ENCODE measurements around the gene DNAJB1.
"Not testable (repeated sequence)": the region's sequence is repeated elsewhere in the genome, so short reads cannot be mapped to it uniquely, and the experiment has no call there.

Gene DNAJB1

GRCh38 chr19:14553042-14553938 is 35.1 kb upstream of the DNAJB1 start:
- no peak for TF ChIP-seq CTCF (IDR thresholded peaks at IDR 0.05; ENCODE audit: extremely low read depth, insufficient read depth, missing control alignments)
- in situ Hi-C loops (cut with MboI; ENCODE audit: low pct_unique_long_range_greater_than_20kb, low sequenced_read_pairs, unreplicated experiment): no loop called here
- DNase-seq (ENCODE audit: low spot score): no peak

GRCh38 chr19:14552006-14552360 is 33.8 kb upstream of the DNAJB1 start:
- DNase-seq (ENCODE audit: low spot score); in situ Hi-C loops (cut with MboI; ENCODE audit: low pct_unique_long_range_greater_than_20kb, low sequenced_read_pairs, unreplicated experiment): not testable (repeated sequence)

GRCh38 chr19:14551134-14552005 is 33.2 kb upstream of the DNAJB1 start:
- TF ChIP-seq CTCF (IDR thresholded peaks at IDR 0.05; ENCODE audit: extremely low read depth, insufficient read depth, missing control alignments): peak; percentile 38
- in situ Hi-C loops (cut with MboI; ENCODE audit: low pct_unique_long_range_greater_than_20kb, low sequenced_read_pairs, unreplicated experiment): not testable (repeated sequence)
- DNase-seq (ENCODE audit: low spot score): peak; percentile 75

- TF ChIP-seq CTCF (IDR thresholded peaks at IDR 0.05; ENCODE audit: extremely low read depth, insufficient read depth, missing control alignments): no peak
- in situ Hi-C loops (cut with MboI; ENCODE audit: low pct_unique_long_range_greater_than_20kb, low sequenced_read_pairs, unreplicated experiment): no loop called here
- DNase-seq (ENCODE audit: low spot score): no peak
Measured at GRCh38 chr19:14550201-14550754, 32.1 kb upstream of the DNAJB1 start.

- in situ Hi-C loops (cut with MboI; ENCODE audit: low pct_unique_long_range_greater_than_20kb, low sequenced_read_pairs, unreplicated experiment): no loop called here
- TF ChIP-seq CTCF (IDR thresholded peaks at IDR 0.05; ENCODE audit: extremely low read depth, insufficient read depth, missing control alignments): no peak
- DNase-seq (ENCODE audit: low spot score): no peak
Measured at GRCh38 chr19:14545716-14546082, 27.5 kb upstream of the DNAJB1 start.

GRCh38 chr19:14544977-14545715 is 26.9 kb upstream of the DNAJB1 start:
- no peak for TF ChIP-seq CTCF (IDR thresholded peaks at IDR 0.05; ENCODE audit: extremely low read depth, insufficient read depth, missing control alignments)
- DNase-seq (ENCODE audit: low spot score): no peak
- in situ Hi-C loops (cut with MboI; ENCODE audit: low pct_unique_long_range_greater_than_20kb, low sequenced_read_pairs, unreplicated experiment): no loop called here
